ENCODE data around the gene MAEL. TPM values are rescaled to one million over a fixed set of nuclear protein-coding genes. Genes with fewer than 3 reads are reported as not detected.

Gene MAEL
- total RNA-seq, 4 donors from 2014 or later, result not detected

DNA sequence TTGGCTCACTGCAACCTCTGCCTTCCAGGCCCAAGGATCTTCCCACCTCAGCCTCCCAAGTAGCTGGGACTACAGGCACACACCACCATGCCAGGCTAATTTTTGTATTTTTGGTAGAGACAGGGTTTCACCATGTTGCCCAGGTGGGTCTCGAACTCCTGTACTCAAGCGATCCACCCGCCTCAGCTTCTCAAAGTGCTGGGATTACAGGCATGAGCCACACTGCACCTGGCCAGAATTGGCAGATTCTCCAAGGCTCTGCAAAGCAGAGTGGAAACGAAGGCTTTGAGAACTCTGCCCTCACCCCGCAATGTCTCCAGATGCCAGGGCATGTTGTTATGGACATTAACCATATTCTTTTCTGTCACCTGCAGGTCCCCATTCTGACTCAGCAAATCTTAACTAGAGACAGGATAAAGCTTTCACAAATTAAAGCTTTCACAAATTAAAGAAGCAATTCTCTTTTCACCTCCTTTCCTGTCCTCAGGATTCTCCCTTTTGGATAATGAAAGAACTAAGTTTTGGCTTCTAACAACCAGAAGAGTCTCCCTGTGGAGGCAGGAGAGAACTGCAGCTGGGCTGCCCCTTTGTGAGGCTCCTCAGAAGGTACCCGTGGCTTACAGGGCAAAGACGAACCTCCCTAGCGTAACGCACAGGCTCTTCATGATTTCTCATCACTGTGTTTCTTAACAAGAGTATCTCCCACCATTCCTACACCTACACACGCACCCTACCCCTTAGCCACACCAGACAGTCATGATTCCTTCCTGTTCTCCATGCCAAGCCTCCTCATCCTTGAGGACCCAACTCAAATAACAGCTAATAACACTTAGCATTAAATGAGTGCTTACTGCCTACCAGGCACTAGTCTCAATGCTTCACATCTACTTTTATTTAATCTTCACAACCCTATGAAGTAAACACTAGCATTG is 71.3 kb downstream of the MAEL start:
- Histone ChIP-seq H3K27ac (no peak overlapping the region), H3K4me1 (peaks cover 6% of the 10 kb centered on the region), H3K9me3 (no peaks in the 10 kb centered on the region), H3K36me3 (no peaks in the 10 kb centered on the region), H3K27me3 (peaks cover 13% of the 10 kb centered on the region), H3K4me3 (no peak overlapping the region)
- 72% methylated on average over 10 of the region's 10 CpGs for WGBS
- no peak for DNase-seq (ENCODE audit: low spot score in 2 of 2)
- TF ChIP-seq POLR2AphosphoS5 (IDR thresholded peaks at IDR 0.05) (no peak), EP300 (IDR thresholded peaks at IDR 0.05) (no peak), POLR2A (IDR thresholded peaks at IDR 0.05) (no peak)
- TF ChIP-seq, protein P1, sequence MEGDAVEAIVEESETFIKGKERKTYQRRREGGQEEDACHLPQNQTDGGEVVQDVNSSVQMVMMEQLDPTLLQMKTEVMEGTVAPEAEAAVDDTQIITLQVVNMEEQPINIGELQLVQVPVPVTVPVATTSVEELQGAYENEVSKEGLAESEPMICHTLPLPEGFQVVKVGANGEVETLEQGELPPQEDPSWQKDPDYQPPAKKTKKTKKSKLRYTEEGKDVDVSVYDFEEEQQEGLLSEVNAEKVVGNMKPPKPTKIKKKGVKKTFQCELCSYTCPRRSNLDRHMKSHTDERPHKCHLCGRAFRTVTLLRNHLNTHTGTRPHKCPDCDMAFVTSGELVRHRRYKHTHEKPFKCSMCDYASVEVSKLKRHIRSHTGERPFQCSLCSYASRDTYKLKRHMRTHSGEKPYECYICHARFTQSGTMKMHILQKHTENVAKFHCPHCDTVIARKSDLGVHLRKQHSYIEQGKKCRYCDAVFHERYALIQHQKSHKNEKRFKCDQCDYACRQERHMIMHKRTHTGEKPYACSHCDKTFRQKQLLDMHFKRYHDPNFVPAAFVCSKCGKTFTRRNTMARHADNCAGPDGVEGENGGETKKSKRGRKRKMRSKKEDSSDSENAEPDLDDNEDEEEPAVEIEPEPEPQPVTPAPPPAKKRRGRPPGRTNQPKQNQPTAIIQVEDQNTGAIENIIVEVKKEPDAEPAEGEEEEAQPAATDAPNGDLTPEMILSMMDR (IDR thresholded peaks at IDR 0.05), result peak in 1 of 2 donors; percentile 17

DNA sequence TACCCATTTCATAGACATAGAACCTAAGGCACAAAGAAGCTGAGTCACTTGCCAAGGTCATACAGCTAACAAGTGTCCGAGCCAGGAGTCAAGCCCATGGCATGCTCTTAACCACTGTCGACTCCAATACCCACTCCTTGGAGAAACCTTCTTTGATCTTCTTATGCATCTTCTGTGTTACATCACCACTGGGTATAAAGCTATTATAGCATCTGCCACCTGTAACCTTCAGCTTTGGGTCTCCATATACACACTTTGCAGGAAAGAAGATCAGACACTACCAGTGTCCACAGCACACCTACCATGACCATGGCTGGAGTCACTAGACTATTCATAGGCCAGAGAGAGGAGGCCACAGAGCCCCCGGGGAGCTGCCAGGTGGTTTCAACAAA is 72.0 kb downstream of the MAEL start:
- peaks cover 6% of the 10 kb centered on the region for H3K4me1 ChIP-seq
- H3K9me3 ChIP-seq, result no peaks in the 10 kb centered on the region
- no peak overlapping the region for H3K4me3 ChIP-seq
- TF ChIP-seq POLR2AphosphoS5 (IDR thresholded peaks at IDR 0.05), result no peak
- 87% methylated on average over 3 of the region's 3 CpGs for WGBS
- no peak overlapping the region for H3K27ac ChIP-seq
- no peaks in the 10 kb centered on the region for H3K36me3 ChIP-seq
- peaks cover 10% of the 10 kb centered on the region for H3K27me3 ChIP-seq
- DNase-seq (ENCODE audit: low spot score in 2 of 2), result no peak

DNA sequence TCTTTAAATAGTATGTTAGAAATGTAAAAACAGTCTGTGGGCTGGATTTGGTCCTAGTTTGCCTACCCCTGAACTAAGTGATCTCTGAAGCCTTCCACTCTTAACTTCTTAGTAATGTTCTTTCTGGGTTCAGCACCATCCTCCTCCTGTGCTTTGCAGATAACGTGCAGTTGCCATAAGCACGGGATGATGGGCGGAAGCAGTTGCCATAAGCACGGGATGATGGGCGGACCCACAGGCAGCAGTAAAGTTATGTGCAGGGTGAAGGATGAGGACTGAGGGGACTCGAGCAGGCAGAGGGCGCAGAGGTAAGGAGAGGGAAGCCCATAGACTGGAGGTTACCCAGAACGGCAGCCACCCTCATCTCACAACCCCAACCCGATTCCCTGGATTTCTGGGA is 75.5 kb downstream of the MAEL start:
- Histone ChIP-seq H3K9me3 (no peaks in the 10 kb centered on the region), H3K4me3 (no peak overlapping the region), H3K27me3 (peaks cover 9% of the 10 kb centered on the region), H3K27ac (no peak overlapping the region), H3K4me1 (peaks cover 8% of the 10 kb centered on the region), H3K36me3 (no peaks in the 10 kb centered on the region)
- TF ChIP-seq, protein P1 (IDR thresholded peaks at IDR 0.05), result no peak
- no peak for TF ChIP-seq POLR2A (IDR thresholded peaks at IDR 0.05)
- no peak for TF ChIP-seq POLR2AphosphoS5 (IDR thresholded peaks at IDR 0.05)
- TF ChIP-seq EP300 (IDR thresholded peaks at IDR 0.05), result no peak
- 82% methylated on average over 9 of the region's 9 CpGs for WGBS
- no peak for DNase-seq (ENCODE audit: low spot score in 2 of 2)

DNA sequence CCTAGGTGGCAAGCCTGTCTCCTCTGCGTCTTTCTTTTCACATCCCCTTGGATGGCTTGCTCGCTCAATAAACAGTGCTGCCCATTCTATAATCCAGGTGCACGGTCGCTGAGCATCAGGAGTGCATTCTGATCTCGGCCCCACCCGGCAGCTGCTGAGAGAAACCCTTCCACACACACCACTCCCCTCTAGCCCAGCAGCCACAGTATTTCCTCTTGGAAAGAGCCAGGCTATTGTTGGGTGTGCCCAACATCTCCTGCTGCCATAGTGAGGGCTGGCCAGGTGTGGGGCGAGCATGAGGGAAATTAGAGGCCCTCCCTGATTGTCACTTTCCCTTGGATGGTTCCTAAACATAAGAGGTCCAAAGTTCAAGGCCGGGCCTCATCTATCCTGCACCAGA is 76.4 kb downstream of the MAEL start:
- Histone ChIP-seq H3K4me1 (peaks cover 8% of the 10 kb centered on the region), H3K4me3 (no peak overlapping the region), H3K27me3 (peaks cover 3% of the 10 kb centered on the region), H3K27ac (no peak overlapping the region), H3K9me3 (no peaks in the 10 kb centered on the region), H3K36me3 (no peaks in the 10 kb centered on the region)
- DNase-seq (ENCODE audit: low spot score in 2 of 2), result no peak
- no peak for TF ChIP-seq EP300 (IDR thresholded peaks at IDR 0.05)
- TF ChIP-seq POLR2A (IDR thresholded peaks at IDR 0.05), result no peak
- no peak for TF ChIP-seq POLR2AphosphoS5 (IDR thresholded peaks at IDR 0.05)
- TF ChIP-seq, protein P1 (IDR thresholded peaks at IDR 0.05), result no peak
- WGBS, result 83% methylated on average over 7 of the region's 8 CpGs

DNA sequence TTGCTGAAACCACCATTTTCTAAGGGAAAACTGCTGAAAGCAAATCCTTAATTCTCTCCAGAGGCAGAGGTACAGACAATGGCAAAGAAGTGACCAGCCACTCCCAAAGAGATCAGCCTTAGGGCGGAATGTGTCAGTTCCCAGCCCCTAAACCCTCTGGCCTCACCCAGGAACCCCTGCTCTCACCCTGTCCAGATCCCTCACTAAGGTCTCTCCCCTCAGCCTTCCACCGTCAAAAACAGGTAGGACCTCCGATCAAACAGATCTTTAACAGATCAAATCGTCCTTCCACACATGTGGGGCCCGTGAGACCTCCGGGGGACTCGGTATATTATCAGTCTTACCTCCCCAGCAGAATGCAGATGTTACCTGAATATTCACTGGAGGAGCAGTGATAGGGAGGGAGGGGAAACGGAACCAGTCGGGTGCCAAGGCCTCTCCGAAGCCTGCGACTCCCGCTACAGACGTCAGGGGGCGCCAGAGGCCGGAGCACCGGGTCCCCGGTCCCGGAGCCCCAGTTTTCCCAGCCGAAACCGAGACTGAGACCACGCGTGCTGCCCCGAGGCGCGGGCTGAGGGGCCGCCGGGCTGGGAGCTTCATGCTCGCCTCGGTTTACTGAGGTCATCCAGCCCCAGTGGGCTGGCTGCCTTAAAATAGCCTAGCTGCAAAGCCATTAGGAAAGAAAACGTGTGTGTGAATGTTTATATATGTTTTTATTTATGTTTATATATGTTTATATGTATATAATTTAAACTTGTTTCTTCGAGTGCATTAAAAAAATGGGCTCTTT is 77.4 kb downstream of the MAEL start:
- DNase-seq (ENCODE audit: low spot score in 2 of 2), result peak in 1 of 2 donors; percentile 80
- Histone ChIP-seq H3K36me3 (no peaks in the 10 kb centered on the region), H3K27me3 (peaks cover 3% of the 10 kb centered on the region), H3K27ac (no peak overlapping the region), H3K9me3 (no peaks in the 10 kb centered on the region), H3K4me3 (peak overlapping the region; percentile 37), H3K4me1 (peaks cover 8% of the 10 kb centered on the region)
- 10% methylated on average over 21 of the region's 31 CpGs for WGBS
- TF ChIP-seq, protein P1 (IDR thresholded peaks at IDR 0.05), result peak; percentile 87 to 97
- TF ChIP-seq EP300 (IDR thresholded peaks at IDR 0.05), result no peak

All from suprapubic skin (tissue), 4 donors.